ENCODE data around the gene MAFF. TPM values are rescaled to one million over a fixed set of nuclear protein-coding genes. Genes with fewer than 3 reads are reported as not detected.
A peak's percentile ranks its signal among the peaks of the same experiment; 100 is the strongest.

Gene MAFF
- total RNA-seq, 1 donor from 2014 or later: 9.8 TPM

DNA sequence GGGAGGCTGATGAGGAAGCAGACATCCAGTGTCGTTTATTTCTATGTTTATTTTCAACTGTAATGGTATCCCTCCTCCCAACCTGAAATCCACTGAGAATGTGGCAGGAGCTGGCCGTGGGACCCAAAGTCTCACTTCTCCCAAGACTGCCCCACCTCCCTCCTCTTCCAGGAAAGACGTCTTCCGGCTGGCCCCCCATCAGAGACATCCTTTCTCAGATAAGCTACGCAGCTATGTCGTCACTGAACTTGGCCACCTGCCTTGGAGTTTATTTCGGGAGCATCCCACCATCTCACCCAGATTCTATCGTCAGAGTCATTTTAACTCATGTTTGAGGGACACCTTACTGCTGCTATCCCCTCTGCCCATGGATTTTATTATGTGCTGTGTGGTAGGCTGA lies 57.1 kb downstream of the MAFF start:
- intact Hi-C loops (cut with DNase I): no loop called here
- DNase-seq (ENCODE audit: low spot score): peak; percentile 91

- intact Hi-C loops (cut with DNase I): no loop called here
- DNase-seq (ENCODE audit: low spot score): no peak
Measured at GRCh38 chr22:38259370-38259769, 57.6 kb downstream of the MAFF start.

DNA sequence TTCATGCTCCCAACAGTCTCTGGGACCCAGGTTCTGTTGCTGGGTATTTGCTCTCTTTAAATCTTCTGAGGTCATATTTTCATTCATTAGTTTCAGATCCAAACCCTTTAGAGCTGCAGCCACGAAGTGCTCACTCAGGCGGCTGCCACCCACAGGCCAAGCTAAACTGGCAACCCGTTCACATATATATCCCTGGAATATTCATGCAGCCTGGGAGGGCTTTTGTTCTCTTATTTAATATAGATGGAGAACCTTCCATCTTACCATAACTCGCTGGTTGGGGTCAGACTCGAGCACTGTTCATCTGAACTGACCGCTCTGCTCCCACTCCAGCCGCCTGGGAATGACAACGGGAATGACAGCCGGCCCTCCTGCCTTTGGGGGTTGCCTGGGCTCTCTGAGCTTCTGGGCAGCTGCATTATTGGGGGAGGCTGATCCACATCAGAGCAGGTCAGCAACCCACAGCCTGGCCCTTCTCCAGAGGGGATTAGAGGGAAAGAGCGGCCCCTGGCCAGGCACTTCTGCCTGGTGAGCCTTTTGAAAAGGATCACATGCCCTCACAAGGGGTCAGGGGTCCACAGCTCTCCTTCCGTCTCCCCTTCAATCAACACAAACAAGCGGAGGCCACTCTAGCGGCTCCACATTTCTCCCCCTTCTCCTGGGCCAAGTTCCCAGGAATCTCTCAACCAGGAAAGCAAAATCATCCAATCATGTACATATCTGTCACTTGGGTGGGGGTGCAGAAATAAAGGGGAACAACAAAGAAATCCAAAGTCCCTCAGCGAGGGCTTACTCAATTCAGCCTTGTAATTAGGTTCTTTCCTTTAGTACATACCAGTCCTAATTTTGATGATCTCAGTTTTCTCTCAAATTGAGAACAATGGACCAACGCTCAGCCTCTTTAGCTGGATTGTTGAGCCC lies 59.2 kb downstream of the MAFF start:
- intact Hi-C loops (cut with DNase I): loop anchor here (5.0 kb wide), 1 partner anchor 91 kb away; no protein-coding TSS in a partner anchor
- DNase-seq (ENCODE audit: low spot score): no peak

- intact Hi-C loops (cut with DNase I): loop anchor here (5.0 kb wide), 1 partner anchor 90 kb away; no protein-coding TSS in a partner anchor
- no peak for DNase-seq (ENCODE audit: low spot score)
Measured at GRCh38 chr22:38262051-38262795, 60.4 kb downstream of the MAFF start.

GRCh38 chr22:38264322-38264843 lies 62.6 kb downstream of the MAFF start:
- intact Hi-C loops (cut with DNase I): loop anchor here (5.0 kb wide), 1 partner anchor 88 kb away; no protein-coding TSS in a partner anchor
- DNase-seq (ENCODE audit: low spot score): no peak

Other genes starting within 250 kb of the MAFF start
- 0.54 TPM for gene C22orf23, start 248.4 kb upstream of the MAFF start, total RNA-seq
- 50.5 TPM for gene POLR2F, start 248.3 kb upstream of the MAFF start, total RNA-seq
- 0.62 TPM for gene SOX10, start 217.4 kb upstream of the MAFF start, total RNA-seq
- 19.1 TPM for gene PICK1, start 144.6 kb upstream of the MAFF start, total RNA-seq
- gene SLC16A8, start 117.8 kb upstream of the MAFF start, total RNA-seq: not detected
- gene BAIAP2L2, start 91.3 kb upstream of the MAFF start, total RNA-seq: 0.24 TPM
- gene PLA2G6, start 20.2 kb upstream of the MAFF start, total RNA-seq: 12.5 TPM
- gene TMEM184B, start 71.0 kb downstream of the MAFF start, total RNA-seq: 58.1 TPM
- gene CSNK1E, start 115.4 kb downstream of the MAFF start, total RNA-seq: 95.7 TPM